Measurements from ENCODE around the gene TMEM163. TPM values are rescaled to one million over a fixed set of nuclear protein-coding genes. Genes with fewer than 3 reads are reported as not detected.
A peak's percentile ranks its signal among the peaks of the same experiment; 100 is the strongest.

TMEM163 gene
- total and polyA plus RNA-seq, 2 donors from 2014 or later: 2.6 to 5.9 TPM

DNA sequence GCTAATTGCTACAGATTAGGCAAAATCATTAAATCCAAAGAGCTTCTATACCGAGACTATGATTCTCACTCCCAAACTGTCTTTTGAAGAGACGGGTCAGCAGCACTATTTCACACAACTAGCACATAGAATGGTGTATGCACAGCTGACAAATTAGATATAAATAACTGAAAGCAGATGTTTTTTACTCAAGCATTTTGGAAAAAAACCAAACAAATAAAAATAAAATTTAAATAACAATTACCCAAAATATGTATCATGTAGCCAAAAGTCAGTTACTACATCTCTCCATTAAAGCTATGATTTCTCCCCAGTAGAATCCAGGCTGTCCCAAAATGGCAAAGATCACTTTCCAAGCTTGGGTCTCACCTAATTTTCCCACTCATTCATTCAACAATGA lies 107.9 kb downstream of the TMEM163 start:
- FAIRE-seq (no peak), DNase-seq (no peak)
- no peaks in the 10 kb centered on the region for H3K36me3 ChIP-seq (ENCODE audit: control insufficient read depth in 2 of 3, insufficient read depth in 3 of 3, low read length in 3 of 3)
- H3K27me3 ChIP-seq (ENCODE audit: control insufficient read depth, insufficient read depth, low read length): no peaks in the 10 kb centered on the region
- no peak overlapping the region for H3K4me3 ChIP-seq (ENCODE audit: low read length in 3 of 3)
- no peaks in the 10 kb centered on the region for H3K4me1 ChIP-seq (ENCODE audit: control insufficient read depth in 2 of 3, insufficient read depth in 2 of 3, low read depth in 1 of 3, low read length in 3 of 3)
- H3K9me3 ChIP-seq (ENCODE audit: control insufficient read depth in 2 of 3, insufficient read depth in 1 of 3, low read length in 3 of 3): peaks cover 0 to 4% (median 0%) of the 10 kb centered on the region in 3 donors
- TF ChIP-seq, protein P1, sequence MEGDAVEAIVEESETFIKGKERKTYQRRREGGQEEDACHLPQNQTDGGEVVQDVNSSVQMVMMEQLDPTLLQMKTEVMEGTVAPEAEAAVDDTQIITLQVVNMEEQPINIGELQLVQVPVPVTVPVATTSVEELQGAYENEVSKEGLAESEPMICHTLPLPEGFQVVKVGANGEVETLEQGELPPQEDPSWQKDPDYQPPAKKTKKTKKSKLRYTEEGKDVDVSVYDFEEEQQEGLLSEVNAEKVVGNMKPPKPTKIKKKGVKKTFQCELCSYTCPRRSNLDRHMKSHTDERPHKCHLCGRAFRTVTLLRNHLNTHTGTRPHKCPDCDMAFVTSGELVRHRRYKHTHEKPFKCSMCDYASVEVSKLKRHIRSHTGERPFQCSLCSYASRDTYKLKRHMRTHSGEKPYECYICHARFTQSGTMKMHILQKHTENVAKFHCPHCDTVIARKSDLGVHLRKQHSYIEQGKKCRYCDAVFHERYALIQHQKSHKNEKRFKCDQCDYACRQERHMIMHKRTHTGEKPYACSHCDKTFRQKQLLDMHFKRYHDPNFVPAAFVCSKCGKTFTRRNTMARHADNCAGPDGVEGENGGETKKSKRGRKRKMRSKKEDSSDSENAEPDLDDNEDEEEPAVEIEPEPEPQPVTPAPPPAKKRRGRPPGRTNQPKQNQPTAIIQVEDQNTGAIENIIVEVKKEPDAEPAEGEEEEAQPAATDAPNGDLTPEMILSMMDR (IDR thresholded peaks at IDR 0.05; ENCODE audit: borderline replicate concordance, extremely low read depth, insufficient read depth): no peak
- H3K9ac ChIP-seq (ENCODE audit: low read length in 3 of 3): no peak overlapping the region
- intact Hi-C loops (cut with DNase I): no loop called here
- H3K27ac ChIP-seq (ENCODE audit: low read depth in 2 of 2, low read length in 2 of 2): no peak overlapping the region

DNA sequence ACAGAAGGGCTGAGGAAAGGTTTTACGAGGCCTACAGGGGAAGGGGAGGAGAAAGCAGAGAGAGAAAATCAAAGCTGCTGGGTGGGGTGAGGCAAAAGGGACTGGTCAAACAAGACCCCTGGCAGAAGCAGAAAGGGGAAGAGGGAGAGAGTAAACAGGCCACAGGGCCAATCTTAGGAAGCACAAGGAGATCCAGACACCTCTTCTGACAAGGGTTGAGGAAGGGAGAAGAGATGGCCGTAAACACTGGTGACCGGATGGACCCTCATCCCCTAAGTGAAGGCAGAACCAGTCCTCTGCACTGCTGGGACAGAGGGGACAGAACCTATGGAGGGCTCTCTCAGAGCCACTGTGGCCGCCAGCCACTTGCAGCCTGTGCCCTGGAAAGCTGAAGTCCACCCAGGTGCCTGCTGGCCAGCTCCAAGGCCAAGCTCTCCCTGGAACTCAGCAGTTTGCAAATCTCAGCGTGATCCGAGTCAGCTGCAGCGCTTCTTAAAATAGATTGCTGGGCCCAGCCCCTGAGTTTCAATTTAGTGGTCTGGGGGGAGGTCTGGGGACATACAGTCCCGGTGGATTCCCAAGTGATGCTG lies 108.8 kb downstream of the TMEM163 start:
- TF ChIP-seq, protein P1 (IDR thresholded peaks at IDR 0.05; ENCODE audit: borderline replicate concordance, extremely low read depth, insufficient read depth): no peak
- no peak for FAIRE-seq
- no peak overlapping the region for H3K4me3 ChIP-seq (ENCODE audit: low read length in 3 of 3)

DNA sequence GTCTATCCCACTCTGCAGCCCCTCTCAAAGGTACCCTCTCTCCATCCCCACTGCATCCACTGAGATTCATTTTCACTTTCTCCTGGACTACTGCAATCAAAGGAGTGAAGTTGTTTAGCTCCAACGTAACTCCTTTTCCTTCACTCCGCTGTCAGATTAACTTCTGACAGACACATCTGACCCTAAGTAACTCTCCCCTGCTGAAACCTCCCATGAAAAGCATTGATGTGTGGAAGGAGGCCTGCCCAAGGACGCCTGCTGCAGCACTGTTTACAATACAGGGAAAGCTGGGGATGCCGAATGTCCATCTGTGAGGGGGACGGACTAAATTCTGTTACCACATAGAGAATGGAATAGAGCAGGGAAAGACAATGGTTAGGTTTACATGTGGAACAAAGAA lies 114.8 kb downstream of the TMEM163 start:
- FAIRE-seq: no peak

More for the DNA sequence above, 108.8 kb downstream of the TMEM163 start:
- H3K36me3 ChIP-seq (ENCODE audit: control insufficient read depth in 2 of 3, insufficient read depth in 3 of 3, low read length in 3 of 3): no peaks in the 10 kb centered on the region
- H3K9me3 ChIP-seq (ENCODE audit: control insufficient read depth in 2 of 3, insufficient read depth in 1 of 3, low read length in 3 of 3): peaks cover 0 to 4% (median 0%) of the 10 kb centered on the region in 3 donors
- intact Hi-C loops (cut with DNase I): no loop called here
- H3K27ac ChIP-seq (ENCODE audit: low read depth in 2 of 2, low read length in 2 of 2): no peak overlapping the region
- no peaks in the 10 kb centered on the region for H3K27me3 ChIP-seq (ENCODE audit: control insufficient read depth, insufficient read depth, low read length)
- no peaks in the 10 kb centered on the region for H3K4me1 ChIP-seq (ENCODE audit: control insufficient read depth in 2 of 3, insufficient read depth in 2 of 3, low read depth in 1 of 3, low read length in 3 of 3)
- no peak for DNase-seq
- no peak overlapping the region for H3K9ac ChIP-seq (ENCODE audit: low read length in 3 of 3)

More for the DNA sequence above, 114.8 kb downstream of the TMEM163 start:
- H3K9me3 ChIP-seq (ENCODE audit: control insufficient read depth in 2 of 3, insufficient read depth in 1 of 3, low read length in 3 of 3): no peaks in the 10 kb centered on the region
- TF ChIP-seq, protein P1 (IDR thresholded peaks at IDR 0.05; ENCODE audit: borderline replicate concordance, extremely low read depth, insufficient read depth): no peak
- H3K36me3 ChIP-seq (ENCODE audit: control insufficient read depth in 2 of 3, insufficient read depth in 3 of 3, low read length in 3 of 3): no peaks in the 10 kb centered on the region
- peak in 3 of 5 donors; percentile 32 to 70 (median 67) for DNase-seq
- intact Hi-C loops (cut with DNase I): no loop called here
- H3K27ac ChIP-seq (ENCODE audit: low read depth in 2 of 2, low read length in 2 of 2): no peak overlapping the region
- H3K9ac ChIP-seq (ENCODE audit: low read length in 3 of 3): no peak overlapping the region
- no peak overlapping the region for H3K4me3 ChIP-seq (ENCODE audit: low read length in 3 of 3)
- H3K4me1 ChIP-seq (ENCODE audit: control insufficient read depth in 2 of 3, insufficient read depth in 2 of 3, low read depth in 1 of 3, low read length in 3 of 3): no peaks in the 10 kb centered on the region
- H3K27me3 ChIP-seq (ENCODE audit: control insufficient read depth, insufficient read depth, low read length): no peaks in the 10 kb centered on the region
